HCEC 1CT (cell line): ENCODE results near the gene ACTMAP.

Source experiments
- DNase-seq: peaks from one replicate; pipeline ENCODE4 v3.0.0-alpha.2; 2017

The ACTMAP gene

GRCh38 chr19:40692212-40692551, 58.1 kb downstream of the ACTMAP start:
- DNase-seq: no peak

GRCh38 chr19:40691421-40692211, 58.7 kb downstream of the ACTMAP start:
- DNase-seq: no peak
